ENCODE results near the gene FAIM2. TPM values are rescaled to one million over a fixed set of nuclear protein-coding genes. Genes with fewer than 3 reads are reported as not detected.

FAIM2 gene
- total and polyA plus RNA-seq, 9 of the 15 experiments (the other 6 are each of a cell fraction or from before 2014, with no cell fraction given), result 0.01 to 0.10 TPM; not detected in 7

GRCh38 chr12:49831717-49832116, 72.0 kb downstream of the FAIM2 start (continued):
- TF ChIP-seq CBX8 (IDR thresholded peaks at IDR 0.05; ENCODE audit: borderline replicate concordance, extremely low read depth, low read depth, low read length, poor library complexity, severe bottlenecking), result no peak
- peak; percentile 72; the same call in 1 of the 2 replicates for TF ChIP-seq PREB (CRISPR knock-in tag; IDR thresholded peaks at IDR 0.05)
- TF ChIP-seq C11orf30 (IDR thresholded peaks at IDR 0.05; ENCODE audit: low read depth), result peak; percentile 26; the same call in 1 of the 2 replicates
- no peak for TF ChIP-seq KDM2B (CRISPR knock-in tag; IDR thresholded peaks at IDR 0.05)
- TF ChIP-seq RNF219 (CRISPR knock-in tag; IDR thresholded peaks at IDR 0.05), result no peak
- no peak for TF ChIP-seq BRD4 (IDR thresholded peaks at IDR 0.05)
- no peak for TF ChIP-seq HINFP (tag; conservative IDR thresholded peaks at IDR 0.05; ENCODE audit: low read depth)
- no peak for TF ChIP-seq EWSR1 (IDR thresholded peaks at IDR 0.05; ENCODE audit: borderline replicate concordance, low read depth, partially characterized antibody)
- peak; percentile 89 for TF ChIP-seq HMBOX1 (IDR thresholded peaks at IDR 0.05)
- TF ChIP-seq HBP1 (CRISPR knock-in tag; IDR thresholded peaks at IDR 0.05), result no peak
- peak in 1 of 2 experiments; percentile 3; a peak in 1 of 4 replicates for TF ChIP-seq RCOR1 (IDR thresholded peaks at IDR 0.05; ENCODE audit: borderline replicate concordance in 1 of 2, low read depth in 2 of 2, low read length in 2 of 2)
- no peak for TF ChIP-seq MED1 (CRISPR knock-in tag; IDR thresholded peaks at IDR 0.05; ENCODE audit: borderline replicate concordance)
- TF ChIP-seq E2F3 (CRISPR knock-in tag; IDR thresholded peaks at IDR 0.05), result no peak
- TF ChIP-seq HNRNPK (IDR thresholded peaks at IDR 0.05; ENCODE audit: low read depth, low read length, poor library complexity, severe bottlenecking), result no peak
- no peak for TF ChIP-seq ZNF668 (CRISPR knock-in tag; IDR thresholded peaks at IDR 0.05)
- no peak for TF ChIP-seq NFXL1 (CRISPR knock-in tag; IDR thresholded peaks at IDR 0.05)
- peak; percentile 29; the same call in 1 of the 2 replicates for TF ChIP-seq DPF2 (IDR thresholded peaks at IDR 0.05)
- peak; percentile 76 for TF ChIP-seq ZNF384 (IDR thresholded peaks at IDR 0.05; ENCODE audit: low read depth, low read length)
- no peak for TF ChIP-seq ZNF224 (CRISPR knock-in tag; IDR thresholded peaks at IDR 0.05)
- no peak for TF ChIP-seq RBM14 (IDR thresholded peaks at IDR 0.05; ENCODE audit: borderline replicate concordance, insufficient read depth, low read depth, low read length)
- TF ChIP-seq OTX1 (CRISPR knock-in tag; IDR thresholded peaks at IDR 0.05), result no peak
- TF ChIP-seq HCFC1 (IDR thresholded peaks at IDR 0.05; ENCODE audit: low read depth, low read length), result no peak
- peak; percentile 40; the same call in 1 of the 2 replicates for TF ChIP-seq RFX1 (IDR thresholded peaks at IDR 0.05)
